ENCODE results near the gene NPHS2. TPM values are rescaled to one million over a fixed set of nuclear protein-coding genes. Genes with fewer than 3 reads are reported as not detected.

The NPHS2 gene
- total RNA-seq (not detected in 2 replicates), polyA plus RNA-seq (not detected in 2 replicates), polyA minus RNA-seq (not detected in 2 replicates), Bru-seq, nascent RNA (not detected), BruChase-seq, experiment 1, labeled RNA remaining after a 6-hour chase (not detected), BruChase-seq, experiment 2, labeled RNA remaining after a 2-hour chase (not detected)
- not detected in 2 replicates for polyA plus RNA-seq (2011; cell fraction: cytosol; rRNA removed)
- not detected in 2 replicates for polyA plus RNA-seq (2011; cell fraction: nucleus; rRNA removed)
- polyA plus RNA-seq (2012), result not detected in 2 replicates
- not detected for polyA minus RNA-seq (2011; cell fraction: cytosol; rRNA and poly(A)+ RNA removed)
- polyA minus RNA-seq (2011; cell fraction: nucleus; rRNA and poly(A)+ RNA removed), result not detected in 2 replicates
- long read RNA-seq, result 0 reads

DNA sequence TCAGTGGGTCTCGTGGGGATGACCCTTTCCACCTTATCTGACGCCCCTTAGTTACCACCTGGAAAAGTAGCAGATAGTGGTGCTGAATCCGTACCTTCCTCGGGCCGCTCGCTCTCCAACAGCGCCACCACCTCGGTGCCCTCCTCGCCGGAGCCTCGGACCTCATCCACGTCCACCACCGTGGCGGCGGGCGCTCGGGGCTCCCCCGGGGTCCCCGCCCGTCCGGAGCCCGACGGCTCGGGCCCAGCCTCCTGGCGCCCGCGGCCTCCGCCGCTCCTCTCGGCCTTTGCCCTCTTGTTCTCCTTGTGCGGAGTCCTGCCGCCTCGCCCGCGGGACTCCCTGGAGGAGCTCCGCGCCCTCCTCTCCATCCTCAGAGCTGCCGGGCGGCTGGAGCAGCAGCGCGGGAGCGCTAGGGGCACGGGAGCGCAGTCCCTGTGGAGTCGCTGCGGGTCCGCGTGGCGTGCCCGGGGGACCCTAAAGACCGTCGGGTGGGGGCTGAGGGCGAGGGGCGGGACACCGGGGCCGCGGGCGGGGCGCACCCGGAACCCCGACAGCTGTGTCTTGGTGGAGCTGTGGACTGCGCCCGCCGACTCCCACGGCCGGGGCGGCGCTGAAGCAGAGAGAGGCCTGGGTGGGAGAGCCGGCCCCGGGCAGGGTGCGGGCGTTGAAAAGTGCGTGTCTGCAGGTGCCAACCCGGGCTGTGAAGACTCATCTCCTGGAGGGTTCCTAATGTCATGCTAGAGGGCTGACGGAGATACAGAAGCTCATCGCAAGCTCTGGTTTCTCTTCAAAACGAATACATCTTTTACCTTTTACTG lies at the start of gene NPHS2:
Gene NPHS2 (minus strand): TSS at position 452 of the 818 bp plus-strand sequence. CDS start 84 bp downstream, at position 368.
- ChIA-PET CTCF (no interaction called here), POLR2A (no interaction called here)
- dilution Hi-C loops (cut with MboI; ENCODE audit: extremely low pct_ligation_motif_present, low sequenced_read_pairs) (no loop called here), intact Hi-C loops (cut with micrococcal nuclease) (no loop called here)
- H3K4me1 ChIP-seq (ENCODE audit: control insufficient read depth, extremely low read depth, insufficient read depth, low read length), result no peaks in the 10 kb centered on the region
- H3K27ac ChIP-seq (ENCODE audit: insufficient read depth, low read depth, low read length), result no peak within 1 kb of the TSS
- peaks cover 36 to 47% of the 10 kb centered on the region in 2 experiments for H3K27me3 ChIP-seq (ENCODE audit: control insufficient read depth in 2 of 2, insufficient read depth in 2 of 2, low read length in 2 of 2)
- FAIRE-seq (no peak), DNase-seq (ENCODE audit: low read depth, low spot score) (no peak)
- H4K20me1 ChIP-seq (replicated peaks; ENCODE audit: control insufficient read depth, extremely low read depth, insufficient read depth, low read length), result no peaks in the 10 kb centered on the region
- TF ChIP-seq, protein P1, sequence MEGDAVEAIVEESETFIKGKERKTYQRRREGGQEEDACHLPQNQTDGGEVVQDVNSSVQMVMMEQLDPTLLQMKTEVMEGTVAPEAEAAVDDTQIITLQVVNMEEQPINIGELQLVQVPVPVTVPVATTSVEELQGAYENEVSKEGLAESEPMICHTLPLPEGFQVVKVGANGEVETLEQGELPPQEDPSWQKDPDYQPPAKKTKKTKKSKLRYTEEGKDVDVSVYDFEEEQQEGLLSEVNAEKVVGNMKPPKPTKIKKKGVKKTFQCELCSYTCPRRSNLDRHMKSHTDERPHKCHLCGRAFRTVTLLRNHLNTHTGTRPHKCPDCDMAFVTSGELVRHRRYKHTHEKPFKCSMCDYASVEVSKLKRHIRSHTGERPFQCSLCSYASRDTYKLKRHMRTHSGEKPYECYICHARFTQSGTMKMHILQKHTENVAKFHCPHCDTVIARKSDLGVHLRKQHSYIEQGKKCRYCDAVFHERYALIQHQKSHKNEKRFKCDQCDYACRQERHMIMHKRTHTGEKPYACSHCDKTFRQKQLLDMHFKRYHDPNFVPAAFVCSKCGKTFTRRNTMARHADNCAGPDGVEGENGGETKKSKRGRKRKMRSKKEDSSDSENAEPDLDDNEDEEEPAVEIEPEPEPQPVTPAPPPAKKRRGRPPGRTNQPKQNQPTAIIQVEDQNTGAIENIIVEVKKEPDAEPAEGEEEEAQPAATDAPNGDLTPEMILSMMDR (IDR thresholded peaks at IDR 0.05; ENCODE audit: extremely low read depth in 1 of 2, insufficient read depth in 1 of 2, low read depth in 1 of 2, low read length in 2 of 2), result no peak
- TF ChIP-seq POLR2AphosphoS5 (IDR thresholded peaks at IDR 0.05; ENCODE audit: insufficient read depth, low read depth, low read length) (no peak), JUN (IDR thresholded peaks at IDR 0.05; ENCODE audit: borderline replicate concordance, insufficient read depth, insufficient read length, low read depth) (no peak), GATA2 (IDR thresholded peaks at IDR 0.05; ENCODE audit: insufficient read depth, insufficient read length, low read depth, low read length) (no peak), EZH2 (IDR thresholded peaks at IDR 0.05; ENCODE audit: borderline replicate concordance, low read depth, low read length, severe bottlenecking) (peak; percentile 88)
- TF ChIP-seq, protein P2, sequence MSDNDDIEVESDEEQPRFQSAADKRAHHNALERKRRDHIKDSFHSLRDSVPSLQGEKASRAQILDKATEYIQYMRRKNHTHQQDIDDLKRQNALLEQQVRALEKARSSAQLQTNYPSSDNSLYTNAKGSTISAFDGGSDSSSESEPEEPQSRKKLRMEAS (IDR thresholded peaks at IDR 0.05; ENCODE audit: insufficient read depth, insufficient read length), result no peak
- H2AFZ ChIP-seq (ENCODE audit: low read depth, low read length), result no peak within 1 kb of the TSS
- no peaks in the 10 kb centered on the region for H3K9me3 ChIP-seq (replicated peaks; ENCODE audit: control insufficient read depth, insufficient read depth, low read length)
- no peak within 1 kb of the TSS for H3K4me3 ChIP-seq (replicated peaks in 1 of 3; ENCODE audit: insufficient read depth in 1 of 3, low read depth in 1 of 3, low read length in 3 of 3)
- H3K9me1 ChIP-seq (replicated peaks; ENCODE audit: control insufficient read depth, extremely low read depth, insufficient read depth, low read length), result no peaks in the 10 kb centered on the region
- BruUV-seq (replicated peaks), result no TSS peak
- H3K9ac ChIP-seq (replicated peaks; ENCODE audit: extremely low read depth, insufficient read depth, low read length), result no peak within 1 kb of the TSS
- no peaks in the 10 kb centered on the region for H3K79me2 ChIP-seq (ENCODE audit: control insufficient read depth, insufficient read depth, low read length)
- H3K36me3 ChIP-seq (ENCODE audit: control insufficient read depth in 2 of 2, extremely low read depth in 1 of 2, insufficient read depth in 2 of 2, low read length in 2 of 2), result no peaks in the 10 kb centered on the region
- H3K4me2 ChIP-seq (ENCODE audit: insufficient read depth, low read length), result no peak within 1 kb of the TSS
